ENCODE results near the gene TERT. TPM values are rescaled to one million over a fixed set of nuclear protein-coding genes. Genes with fewer than 3 reads are reported as not detected.

TERT gene
- total and polyA plus RNA-seq, 2 of the 4 experiments (the other 2 are of a cell fraction) = not detected

- H3K14ac ChIP-seq (replicated peaks; ENCODE audit: low read depth, low read length) = no peak overlapping the region
- CTCF ChIA-PET = no interaction called here
- no peak overlapping the region for H3K9ac ChIP-seq (ENCODE audit: low read depth, low read length)
- TF ChIP-seq ELK1 (IDR thresholded peaks at IDR 0.05; ENCODE audit: borderline replicate concordance, low read depth, low read length) (no peak), FOS (IDR thresholded peaks at IDR 0.05; ENCODE audit: low read depth, low read length) (no peak), MXI1 (IDR thresholded peaks at IDR 0.05; ENCODE audit: borderline replicate concordance, low read depth, low read length) (no peak), SMC3 (IDR thresholded peaks at IDR 0.05; ENCODE audit: low read depth, low read length) (no peak), MAZ (IDR thresholded peaks at IDR 0.05; ENCODE audit: borderline replicate concordance, low read depth, low read length) (no peak), CHD1 (IDR thresholded peaks at IDR 0.05; ENCODE audit: low read depth, low read length) (no peak), USF2 (IDR thresholded peaks at IDR 0.05; ENCODE audit: low read depth, low read length) (no peak), BHLHE40 (IDR thresholded peaks at IDR 0.05; ENCODE audit: low read depth, low read length) (no peak), RCOR1 (IDR thresholded peaks at IDR 0.05; ENCODE audit: insufficient replicate concordance, low read length) (no peak), MAFK (IDR thresholded peaks at IDR 0.05; ENCODE audit: low read depth, low read length) (no peak)
- H4K8ac ChIP-seq (ENCODE audit: low read depth in 2 of 2, low read length in 2 of 2) = no peak overlapping the region
- no peaks in the 10 kb centered on the region for H4K20me1 ChIP-seq (ENCODE audit: insufficient read depth, low read length)
- no peak overlapping the region for H2AFZ ChIP-seq (replicated peaks; ENCODE audit: low read length, poor library complexity)
- intact Hi-C loops (cut with micrococcal nuclease) (no loop called here), dilution Hi-C loops (cut with HindIII; ENCODE audit: low sequenced_read_pairs, unreplicated experiment) (no loop called here), in situ Hi-C loops (cut with MboI; ENCODE audit: low sequenced_read_pairs) (no loop called here)
- H2BK15ac ChIP-seq (ENCODE audit: low read depth, low read length) = no peak overlapping the region
- H2AK5ac ChIP-seq (ENCODE audit: low read depth, low read length) = no peak overlapping the region
- no peak overlapping the region for H3K4ac ChIP-seq (ENCODE audit: low read depth, low read length)
- WGBS, 2 experiments (ENCODE audit: extremely low coverage in 2 of 2, insufficient read length in 1 of 2) = no CpG with 5 or more reads among the region's 2 CpGs
- POLR2A ChIA-PET (ENCODE audit: unreplicated experiment) = no interaction called here
- no peak overlapping the region for H2BK120ac ChIP-seq (ENCODE audit: low read depth, low read length)
- no peaks in the 10 kb centered on the region for H3K36me3 ChIP-seq (ENCODE audit: control insufficient read depth, insufficient read depth, low read length)
- H3K9me1 ChIP-seq (ENCODE audit: insufficient read depth, low read length) = peaks cover 6% of the 10 kb centered on the region; the same call in 1 of the 2 replicates
- no peak for ATAC-seq (ENCODE audit: low read depth)
- no peak overlapping the region for H2BK20ac ChIP-seq (ENCODE audit: low read depth, low read length)
- peaks cover 22% of the 10 kb centered on the region for H3K9me3 ChIP-seq (ENCODE audit: control insufficient read depth, insufficient read depth, low read length)
- H3K79me1 ChIP-seq (ENCODE audit: low read depth in 1 of 2, low read length in 2 of 2) = no peaks in the 10 kb centered on the region
- H3K4me1 ChIP-seq (ENCODE audit: control insufficient read depth, insufficient read depth, low read length) = no peaks in the 10 kb centered on the region
- DNase-seq = no peak
- H4K5ac ChIP-seq (ENCODE audit: low read depth, low read length) = no peak overlapping the region
- no peak overlapping the region for H3K27ac ChIP-seq (ENCODE audit: insufficient read depth, low read length)
- BruUV-seq (replicated peaks) = no TSS peak
- no peak overlapping the region for H2AK9ac ChIP-seq (replicated peaks; ENCODE audit: low read depth, low read length, poor library complexity)
- H3K4me3 ChIP-seq (ENCODE audit: insufficient read depth, low read depth, low read length) = no peak overlapping the region
- no peak overlapping the region for H3K56ac ChIP-seq (ENCODE audit: extremely low read depth, insufficient read depth, low read length)
- no peak overlapping the region for H3K23ac ChIP-seq (ENCODE audit: low read depth, low read length)
- no peak overlapping the region for H4K91ac ChIP-seq (ENCODE audit: insufficient read depth, low read depth, low read length)
- H3K18ac ChIP-seq (ENCODE audit: low read depth, low read length) = no peak overlapping the region
- H3K4me2 ChIP-seq (ENCODE audit: low read depth, low read length) = no peak overlapping the region
- peaks cover under 1% of the 10 kb centered on the region; the same call in 1 of the 2 replicates for H3K27me3 ChIP-seq (ENCODE audit: control insufficient read depth, insufficient read depth, low read length)
- H2BK5ac ChIP-seq (ENCODE audit: low read depth, low read length, poor library complexity, severe bottlenecking) = no peak overlapping the region
Observed at GRCh38 chr5:1214936-1215220, 80.0 kb downstream of the TERT start.
